Measurements from ENCODE around the gene MEIOSIN. TPM values are rescaled to one million over a fixed set of nuclear protein-coding genes. Genes with fewer than 3 reads are reported as not detected.

The MEIOSIN gene
- total RNA-seq, 1 experiment from 2014 or later = not detected

DNA sequence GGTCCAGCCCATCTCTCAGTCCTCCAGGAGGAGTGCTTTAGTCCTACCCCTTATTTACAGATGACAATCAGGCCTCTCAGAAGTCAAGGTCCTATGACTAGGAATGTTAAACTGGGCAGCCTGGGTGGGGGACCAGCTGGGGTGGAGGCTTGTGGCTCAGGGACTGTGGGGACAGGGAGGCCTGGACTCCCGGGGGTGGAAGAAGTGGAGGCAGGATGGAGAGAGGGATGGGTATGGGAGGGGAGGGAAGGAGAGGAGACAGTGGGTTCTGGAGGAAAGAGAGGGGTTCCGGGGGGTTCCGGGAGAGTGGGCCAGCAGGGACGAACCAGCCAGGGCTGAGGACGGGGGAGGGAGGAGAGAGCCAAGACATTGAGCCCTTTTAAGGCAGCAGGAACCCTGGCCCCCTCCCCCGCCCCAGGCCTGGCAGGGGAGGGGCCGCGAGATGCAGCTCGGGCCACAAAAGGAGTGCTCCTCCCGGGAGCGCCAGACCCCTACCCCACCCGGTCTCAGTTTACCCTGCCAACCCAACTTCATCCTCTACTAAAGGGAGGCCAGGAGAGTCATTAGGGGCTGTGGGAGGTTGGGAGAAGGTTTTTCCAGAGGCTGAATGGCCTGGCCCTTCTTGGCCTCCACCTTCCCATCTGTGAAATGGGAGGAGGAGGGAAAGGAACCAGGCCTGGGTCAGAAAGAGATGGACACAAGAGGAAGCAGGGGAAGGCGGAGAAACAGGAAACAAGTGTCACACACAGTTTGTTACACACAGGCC lies 47.4 kb downstream of the MEIOSIN start:
- no peak for DNase-seq (ENCODE audit: unreplicated experiment)
- Mint-ChIP-seq H3K27me3 (ENCODE audit: insufficient read depth, unreplicated experiment) (no peaks in the 10 kb centered on the region), H3K4me1 (ENCODE audit: insufficient read depth, unreplicated experiment) (peaks cover 28% of the 10 kb centered on the region), H3K27ac (ENCODE audit: low read depth, unreplicated experiment) (peak overlapping the region; percentile 35), H3K36me3 (ENCODE audit: insufficient read depth, unreplicated experiment) (peaks cover 26% of the 10 kb centered on the region), H3K9me3 (ENCODE audit: unreplicated experiment) (no peaks in the 10 kb centered on the region), H3K4me3 (ENCODE audit: unreplicated experiment) (peak overlapping the region; percentile 58)
- no TSS peak for BruUV-seq (replicated peaks)
- POLR2A ChIA-PET = interaction anchor here (1.2 to 5.1 kb wide), 5 partner anchors 8 to 64 kb away, joined by 5 to 102 read pairs (median 15); partner anchors contain the start of genes DMWD and SIX5
- intact Hi-C loops (cut with micrococcal nuclease) = no loop called here
- CTCF ChIA-PET = interaction anchor here (2.5 kb wide), 1 partner anchor 11 kb away, joined by 15 read pairs; the partner anchor contains the start of gene SIX5
- TF ChIP-seq CTCF (IDR thresholded peaks at IDR 0.05; ENCODE audit: unreplicated experiment) = no peak

- intact Hi-C loops (cut with micrococcal nuclease) = no loop called here
- no TSS peak for BruUV-seq (replicated peaks)
- no peak for TF ChIP-seq CTCF (IDR thresholded peaks at IDR 0.05; ENCODE audit: unreplicated experiment)
- peaks cover 32% of the 10 kb centered on the region for H3K36me3 Mint-ChIP-seq (ENCODE audit: insufficient read depth, unreplicated experiment)
- H3K4me3 Mint-ChIP-seq (ENCODE audit: unreplicated experiment) = peak overlapping the region; percentile 58
- peak overlapping the region; percentile 35 for H3K27ac Mint-ChIP-seq (ENCODE audit: low read depth, unreplicated experiment)
- peak; percentile 75 for DNase-seq (ENCODE audit: unreplicated experiment)
- CTCF ChIA-PET = interaction anchor here (2.5 kb wide), 2 partner anchors 12 to 17 kb away, joined by 11 to 15 read pairs; partner anchors contain the start of gene SIX5
- peaks cover 28% of the 10 kb centered on the region for H3K4me1 Mint-ChIP-seq (ENCODE audit: insufficient read depth, unreplicated experiment)
- POLR2A ChIA-PET = interaction anchor here (1.1 to 5.1 kb wide), 8 partner anchors 9 to 104 kb away, joined by 3 to 102 read pairs (median 10); partner anchors contain the start of genes DMWD, QPCTL, SIX5 and SNRPD2
- H3K9me3 Mint-ChIP-seq (ENCODE audit: unreplicated experiment) = no peaks in the 10 kb centered on the region
- no peaks in the 10 kb centered on the region for H3K27me3 Mint-ChIP-seq (ENCODE audit: insufficient read depth, unreplicated experiment)
These were observed 48.2 kb downstream of the MEIOSIN start for GRCh38 chr19:45781214-45782161.

GRCh38 chr19:45782162-45782691 lies 49.0 kb downstream of the MEIOSIN start, which contains the start of gene DMPK:
Gene DMPK (minus strand): TSS chr19:45782490. CDS start chr19:45782352, 138 bp downstream.
- H3K27me3 Mint-ChIP-seq (ENCODE audit: insufficient read depth, unreplicated experiment) = no peaks in the 10 kb centered on the region
- H3K9me3 Mint-ChIP-seq (ENCODE audit: unreplicated experiment) = no peaks in the 10 kb centered on the region
- BruUV-seq (replicated peaks) = no TSS peak
- TF ChIP-seq CTCF (IDR thresholded peaks at IDR 0.05; ENCODE audit: unreplicated experiment) = no peak
- CTCF ChIA-PET = interaction anchor here (1.2 to 2.5 kb wide), 3 partner anchors 13 to 93 kb away, joined by 6 to 15 read pairs (median 11); partner anchors contain the start of gene SIX5
- peaks cover 29% of the 10 kb centered on the region for H3K36me3 Mint-ChIP-seq (ENCODE audit: insufficient read depth, unreplicated experiment)
- peaks cover 28% of the 10 kb centered on the region for H3K4me1 Mint-ChIP-seq (ENCODE audit: insufficient read depth, unreplicated experiment)
- H3K4me3 Mint-ChIP-seq (ENCODE audit: unreplicated experiment) = peak within 1 kb of the TSS; percentile 57
- intact Hi-C loops (cut with micrococcal nuclease) = no loop called here
- no peak for DNase-seq (ENCODE audit: unreplicated experiment)
- POLR2A ChIA-PET = interaction anchor here (1.1 to 5.1 kb wide), 10 partner anchors 9 to 103 kb away, joined by 3 to 102 read pairs (median 6); partner anchors contain the start of genes DMWD, QPCTL, SIX5 and SNRPD2
- peak within 1 kb of the TSS; percentile 84 for H3K27ac Mint-ChIP-seq (ENCODE audit: low read depth, unreplicated experiment)
